MM.1S (cell line): ENCODE data around the gene GRIA3.

ENCODE experiments used
- EZH2 ChIP-seq: fragments of 300-600 bp; sonication (generic); optimal IDR thresholded peaks from 2 replicates; pipeline ENCODE3; 2017; ENCODE audit warnings: low read depth, mild to moderate bottlenecking, antibody characterized with exemption, low read length, mixed read lengths
- EZH2phosphoT487 ChIP-seq: fragments of 300-600 bp; sonication (generic); IDR thresholded peaks from 2 replicates; pipeline ENCODE4 v1.6.1; 2018; ENCODE audit warnings: antibody characterized with exemption, low read length
- TF ChIP-seq, protein P1 (sequence below): fragments of 300-600 bp; sonication (generic); IDR thresholded peaks from 2 replicates; pipeline ENCODE4 v1.5.1; 2016; ENCODE audit warnings: antibody characterized with exemption, low read length, mixed read lengths

DNA sequence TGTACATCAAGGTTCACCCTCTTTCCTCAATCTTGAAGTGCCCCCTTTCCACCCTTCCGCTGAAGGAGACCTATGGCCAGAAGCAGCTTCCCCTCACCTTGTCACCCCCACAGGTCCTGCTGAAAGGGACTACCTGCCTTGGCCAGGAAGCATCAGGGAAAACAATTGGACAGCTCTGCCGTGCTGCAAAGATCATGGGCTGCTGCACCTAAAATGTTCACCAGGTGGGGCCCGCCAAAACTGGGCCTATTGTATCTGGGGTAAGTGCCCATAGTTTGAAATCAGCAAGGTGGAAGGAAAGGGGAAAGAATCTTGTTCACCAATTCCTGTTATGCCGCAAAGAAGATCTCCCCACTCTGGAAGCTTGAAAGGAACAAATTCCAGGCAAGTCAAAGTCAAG, 18.4 kb downstream of the GRIA3 start:
- TF ChIP-seq, protein P1, sequence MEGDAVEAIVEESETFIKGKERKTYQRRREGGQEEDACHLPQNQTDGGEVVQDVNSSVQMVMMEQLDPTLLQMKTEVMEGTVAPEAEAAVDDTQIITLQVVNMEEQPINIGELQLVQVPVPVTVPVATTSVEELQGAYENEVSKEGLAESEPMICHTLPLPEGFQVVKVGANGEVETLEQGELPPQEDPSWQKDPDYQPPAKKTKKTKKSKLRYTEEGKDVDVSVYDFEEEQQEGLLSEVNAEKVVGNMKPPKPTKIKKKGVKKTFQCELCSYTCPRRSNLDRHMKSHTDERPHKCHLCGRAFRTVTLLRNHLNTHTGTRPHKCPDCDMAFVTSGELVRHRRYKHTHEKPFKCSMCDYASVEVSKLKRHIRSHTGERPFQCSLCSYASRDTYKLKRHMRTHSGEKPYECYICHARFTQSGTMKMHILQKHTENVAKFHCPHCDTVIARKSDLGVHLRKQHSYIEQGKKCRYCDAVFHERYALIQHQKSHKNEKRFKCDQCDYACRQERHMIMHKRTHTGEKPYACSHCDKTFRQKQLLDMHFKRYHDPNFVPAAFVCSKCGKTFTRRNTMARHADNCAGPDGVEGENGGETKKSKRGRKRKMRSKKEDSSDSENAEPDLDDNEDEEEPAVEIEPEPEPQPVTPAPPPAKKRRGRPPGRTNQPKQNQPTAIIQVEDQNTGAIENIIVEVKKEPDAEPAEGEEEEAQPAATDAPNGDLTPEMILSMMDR, result no peak
- TF ChIP-seq EZH2, result no peak
- no peak for TF ChIP-seq EZH2phosphoT487
